ENCODE measurements around the gene RHPN2.

- TF ChIP-seq CTCF (IDR thresholded peaks at IDR 0.05) (no peak), POLR2A (IDR thresholded peaks at IDR 0.05) (no peak)
Observed at GRCh38 chr19:32928806-32929205, 135.9 kb downstream of the RHPN2 start.

Data from Peyer's patch (tissue), 4 donors.